GM21447 (cell line): ENCODE data around the gene KIAA1755.

ENCODE experiments used
- ATAC-seq: cut with Tn5 transposase; IDR thresholded peaks from one replicate; pipeline ENCODE4 v1.9.1; 2021; ENCODE audit not compliant: unreplicated experiment

KIAA1755 gene

GRCh38 chr20:38190936-38191371, 69.6 kb downstream of the KIAA1755 start:
- ATAC-seq = no peak

GRCh38 chr20:38190166-38190565, 70.4 kb downstream of the KIAA1755 start:
- ATAC-seq = no peak

- no peak for ATAC-seq
Observed at GRCh38 chr20:38187517-38187916, 73.0 kb downstream of the KIAA1755 start.

GRCh38 chr20:38186788-38187221, 73.7 kb downstream of the KIAA1755 start:
- no peak for ATAC-seq

- no peak for ATAC-seq
Observed at GRCh38 chr20:38184101-38184500, 76.4 kb downstream of the KIAA1755 start.

GRCh38 chr20:38181971-38182370, 78.6 kb downstream of the KIAA1755 start:
- no peak for ATAC-seq

- ATAC-seq = peak; percentile 92
Observed at GRCh38 chr20:38181207-38181801, 79.2 kb downstream of the KIAA1755 start.

- ATAC-seq = no peak
Observed at GRCh38 chr20:38180781-38181180, 79.8 kb downstream of the KIAA1755 start.

GRCh38 chr20:38179846-38180245, 80.7 kb downstream of the KIAA1755 start:
- no peak for ATAC-seq

GRCh38 chr20:38178581-38178980, 82.0 kb downstream of the KIAA1755 start:
- ATAC-seq = no peak

GRCh38 chr20:38178065-38178491, 82.5 kb downstream of the KIAA1755 start:
- no peak for ATAC-seq

- no peak for ATAC-seq
Observed at GRCh38 chr20:38177201-38177600, 83.3 kb downstream of the KIAA1755 start.

- no peak for ATAC-seq
Observed at GRCh38 chr20:38175304-38176180, 85.0 kb downstream of the KIAA1755 start.

- no peak for ATAC-seq
Observed at GRCh38 chr20:38173237-38174156, 87.0 kb downstream of the KIAA1755 start.

GRCh38 chr20:38172408-38172807, 88.1 kb downstream of the KIAA1755 start:
- no peak for ATAC-seq

- no peak for ATAC-seq
Observed at GRCh38 chr20:38171675-38172043, 88.9 kb downstream of the KIAA1755 start.

- ATAC-seq = no peak
Observed at GRCh38 chr20:38170826-38171674, 89.5 kb downstream of the KIAA1755 start.

GRCh38 chr20:38170219-38170825, 90.2 kb downstream of the KIAA1755 start:
- no peak for ATAC-seq

- ATAC-seq = no peak
Observed at GRCh38 chr20:38169636-38170193, 90.8 kb downstream of the KIAA1755 start.
